D721Med (cell line): ENCODE measurements around the gene CFDP1.

Experiments used
- DNase-seq: peaks from one replicate; pipeline ENCODE4 v3.0.0; 2011; ENCODE audit warnings: low spot score; ENCODE audit not compliant: insufficient read length
- FAIRE-seq: peaks from 2 replicates; lab custom pipeline; 2011; peaks lifted over from hg19 to GRCh38; lab: Jason Lieb, UNC
- CTCF ChIP-seq: IDR thresholded peaks from 2 replicates; pipeline ENCODE4 v1.5.1; 2012; ENCODE audit warnings: mild to moderate bottlenecking, control low read depth; ENCODE audit not compliant: insufficient read depth; ENCODE audit errors: missing control alignments

Gene CFDP1

DNA sequence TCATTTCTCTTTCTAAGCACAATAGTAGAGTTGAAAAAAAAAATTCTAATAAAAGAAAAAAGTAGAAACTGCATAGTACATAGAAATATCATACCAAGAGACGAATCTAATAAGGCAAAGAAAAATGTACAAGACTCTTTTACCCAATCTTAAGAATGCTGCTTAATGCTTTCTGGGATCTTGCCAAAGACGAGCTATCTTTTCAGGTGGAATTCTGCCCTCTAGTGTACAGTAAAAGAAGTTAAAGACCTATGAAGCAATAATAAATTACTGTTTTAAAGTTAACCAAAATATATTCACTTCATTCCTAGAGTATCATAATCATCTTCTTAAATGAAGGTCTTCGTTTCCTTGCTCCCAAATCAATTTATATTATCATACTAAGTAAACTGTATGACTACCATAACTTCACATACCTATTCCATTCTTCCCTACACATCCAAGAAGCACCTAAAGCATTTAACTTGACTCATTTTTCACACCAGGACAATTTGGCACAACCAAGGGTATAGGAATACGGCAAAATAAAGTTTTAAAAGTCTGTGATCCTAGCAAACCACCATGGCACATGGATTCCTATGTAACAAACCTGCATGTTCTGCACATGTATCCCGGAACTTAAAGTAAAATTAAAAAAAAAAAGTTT is 47.7 kb downstream of the CFDP1 start:
- no peak for FAIRE-seq
- DNase-seq, result no peak

DNA sequence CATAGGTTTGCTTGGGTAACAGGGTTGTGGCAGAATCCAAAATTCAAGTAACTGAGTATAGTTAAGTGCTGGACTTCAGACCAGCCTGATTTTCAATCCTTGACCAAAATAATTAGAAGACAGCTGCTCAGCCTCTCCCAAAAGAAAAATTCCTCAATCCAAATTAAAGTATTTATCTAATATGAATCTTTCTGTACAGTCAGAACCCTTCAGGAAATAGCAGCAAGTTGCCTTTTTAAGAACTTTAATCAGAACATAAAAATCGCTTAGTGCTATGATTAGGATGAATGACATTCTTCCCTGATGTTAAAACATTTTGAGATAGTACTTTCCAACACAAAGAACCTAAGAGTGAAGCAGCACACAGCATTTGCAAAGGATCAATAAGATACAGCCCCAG is 50.2 kb downstream of the CFDP1 start:
- no peak for FAIRE-seq
- TF ChIP-seq CTCF, result no peak
- DNase-seq, result no peak

More for the DNA sequence above, 47.7 kb downstream of the CFDP1 start:
- peak; percentile 76 for TF ChIP-seq CTCF

DNA sequence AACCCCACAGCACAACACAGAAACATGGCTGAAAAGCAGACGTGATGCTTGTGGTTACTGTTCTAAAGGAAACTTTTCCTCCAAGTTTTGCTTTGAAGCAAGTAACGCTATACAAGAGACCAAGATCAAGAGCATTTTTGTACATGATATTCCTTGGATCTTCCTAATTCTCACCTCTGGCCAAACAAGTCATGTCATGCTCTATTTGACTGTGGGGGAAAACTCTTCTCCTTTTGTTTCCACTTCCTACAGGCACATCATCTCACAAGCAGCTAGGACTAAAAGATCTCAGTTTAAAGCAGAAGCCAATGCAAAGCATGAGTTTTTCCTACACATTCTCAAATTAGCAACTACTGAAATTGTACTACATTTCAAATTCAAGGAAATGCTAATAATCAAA is 50.7 kb downstream of the CFDP1 start:
- no peak for TF ChIP-seq CTCF
- DNase-seq (no peak), FAIRE-seq (no peak)

- FAIRE-seq (no peak), DNase-seq (no peak)
- no peak for TF ChIP-seq CTCF
Measured at GRCh38 chr16:75380870-75381269, 52.4 kb downstream of the CFDP1 start.

GRCh38 chr16:75379911-75380847 is 53.1 kb downstream of the CFDP1 start:
- TF ChIP-seq CTCF, result no peak
- no peak for FAIRE-seq
- DNase-seq, result no peak

DNA sequence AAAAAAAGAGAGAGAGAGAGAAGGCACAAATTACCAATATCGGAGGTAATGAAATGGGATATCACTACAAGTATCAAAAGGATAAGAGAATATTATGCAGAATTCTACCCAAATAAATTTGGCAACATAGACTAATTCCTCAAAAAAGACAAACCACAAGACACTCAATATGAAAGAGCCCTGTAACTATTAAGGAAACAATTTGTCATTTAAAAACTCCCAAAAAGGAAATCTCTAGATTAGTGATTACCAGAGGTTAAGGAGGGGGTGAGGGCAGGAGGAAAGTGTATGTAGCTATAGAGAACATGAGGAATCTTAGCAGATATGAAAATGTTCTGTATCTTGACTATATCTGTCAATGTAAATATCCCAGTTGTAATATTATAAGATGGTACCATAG is 54.0 kb downstream of the CFDP1 start:
- FAIRE-seq (no peak), DNase-seq (no peak)
- no peak for TF ChIP-seq CTCF

GRCh38 chr16:75378616-75379015 is 54.7 kb downstream of the CFDP1 start:
- TF ChIP-seq CTCF, result no peak
- DNase-seq (no peak), FAIRE-seq (no peak)
